ENCODE results near the gene OR1L1.

GRCh38 chr9:122661416-122661815 is at the start of gene OR1L1:
- TF ChIP-seq CTCF (IDR thresholded peaks at IDR 0.05; ENCODE audit: insufficient read depth, low read depth, low read length) (no peak), EZH2 (IDR thresholded peaks at IDR 0.05; ENCODE audit: insufficient read depth, low read length) (no peak)
